Hippocampal formation (tissue), 2 donors: ENCODE data around the gene ADSL.
"Not testable (repeated sequence)": the region's sequence is repeated elsewhere in the genome, so short reads cannot be mapped to it uniquely, and the experiment has no call there.

Experiments used
- DNase-seq, 2 donors: peaks; one replicate each; lab custom pipeline; 2025; lab: John Stamatoyannopoulos, UW

Gene ADSL

DNA sequence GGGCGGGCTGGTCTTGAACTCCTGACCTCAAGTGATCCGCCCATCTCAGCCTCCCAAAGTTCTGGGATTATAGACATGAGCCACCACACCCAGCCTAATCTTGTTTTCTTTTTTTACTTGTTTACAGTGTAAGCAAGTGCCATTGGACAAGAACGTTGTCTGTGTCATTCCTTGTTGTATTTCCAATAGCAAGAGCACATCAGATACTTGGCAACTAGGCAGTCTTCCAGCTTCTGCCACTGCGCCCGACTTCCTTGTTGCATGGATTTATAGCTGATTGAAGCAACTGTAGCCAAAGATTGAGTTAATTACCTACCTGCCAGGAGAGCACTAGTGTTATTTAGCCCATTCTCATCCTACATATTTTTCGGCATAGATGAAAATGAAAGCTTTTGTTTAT lies 21.0 kb downstream of the ADSL start:
- DNase-seq: no peak

GRCh38 chr22:40368016-40368415 lies 21.7 kb downstream of the ADSL start:
- no peak for DNase-seq

GRCh38 chr22:40368836-40369235 lies 22.5 kb downstream of the ADSL start:
- DNase-seq: no peak

DNA sequence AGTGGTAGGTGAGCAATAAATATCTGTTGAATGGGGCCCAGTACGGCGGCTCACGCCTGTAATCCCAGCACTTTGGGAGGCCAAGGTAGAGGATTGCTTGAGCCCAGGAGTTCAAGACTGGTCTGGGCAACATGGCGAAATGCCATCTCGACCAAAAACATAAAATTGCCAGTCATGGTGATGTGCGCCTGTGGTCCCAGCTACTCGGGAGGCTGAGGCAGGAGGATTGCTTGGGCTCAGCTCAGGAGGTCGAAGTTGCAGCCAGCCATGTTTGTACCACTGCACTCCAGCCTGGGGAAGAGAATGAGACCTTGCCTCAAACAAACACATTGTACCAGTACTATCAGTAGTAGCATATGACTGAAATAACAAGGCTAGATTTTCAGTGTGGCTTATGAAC lies 28.3 kb downstream of the ADSL start:
- no peak for DNase-seq

- no peak for DNase-seq
Measured at GRCh38 chr22:40376149-40376548, 29.8 kb downstream of the ADSL start.

- no peak for DNase-seq
Measured at GRCh38 chr22:40377931-40378330, 31.6 kb downstream of the ADSL start.

- DNase-seq: not testable (repeated sequence)
Measured at GRCh38 chr22:40378448-40378847, 32.1 kb downstream of the ADSL start.

GRCh38 chr22:40381461-40381860 lies 35.2 kb downstream of the ADSL start:
- no peak for DNase-seq

DNA sequence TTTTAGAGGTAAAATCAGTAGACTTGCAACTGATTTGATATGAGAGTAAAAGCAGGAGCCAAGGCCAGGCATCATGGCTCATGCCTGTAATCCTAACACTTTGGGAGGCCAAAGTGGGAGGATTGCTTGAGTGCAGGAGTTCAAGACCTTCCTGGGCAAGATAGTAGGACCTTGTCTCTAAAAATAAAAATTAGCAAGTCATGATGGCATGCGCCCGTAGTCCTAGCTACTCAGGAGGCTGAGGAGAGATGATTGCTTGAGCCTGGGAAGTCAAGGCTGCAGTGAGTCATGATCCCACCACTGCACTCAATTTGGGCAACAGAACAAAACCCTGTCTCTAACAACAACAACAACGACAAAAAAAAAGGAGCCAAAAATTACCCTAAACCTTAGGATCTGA lies 37.6 kb downstream of the ADSL start:
- no peak for DNase-seq

DNA sequence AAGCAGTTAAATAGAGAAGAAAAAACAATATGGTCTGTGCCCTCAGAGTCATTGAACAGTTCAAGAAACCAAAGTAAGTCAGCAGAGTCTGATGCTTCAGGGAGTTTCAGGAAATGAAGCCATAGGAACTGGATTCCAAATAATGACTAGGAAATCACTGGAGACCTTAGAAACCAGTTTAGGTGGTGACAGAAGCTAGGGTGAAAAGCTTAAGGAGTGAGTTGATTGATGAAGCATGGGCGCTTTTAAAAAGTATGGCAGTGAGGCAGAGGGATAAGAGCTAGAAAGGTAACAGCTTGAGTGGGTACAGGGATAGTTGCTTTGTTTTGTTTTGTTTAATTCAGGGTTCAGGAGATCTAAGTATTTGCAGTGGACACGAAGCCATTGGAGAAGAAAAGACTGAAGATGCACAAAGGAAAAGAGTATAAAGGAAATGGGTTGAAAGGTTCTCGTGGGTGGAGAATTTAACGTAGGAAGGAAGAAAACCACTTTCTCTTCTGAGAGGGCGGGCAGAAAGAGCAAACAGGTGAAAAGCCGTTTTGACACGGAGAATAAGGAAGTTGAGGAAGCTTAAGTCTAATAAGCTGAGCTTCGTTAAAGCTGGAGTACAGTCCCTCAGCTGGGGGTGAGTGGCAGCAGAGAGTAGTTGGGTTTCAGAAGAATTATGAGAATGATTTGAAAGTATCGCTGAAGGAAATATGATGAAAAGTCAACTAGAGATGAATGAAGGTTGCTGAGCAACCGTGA lies 38.9 kb downstream of the ADSL start:
- no peak for DNase-seq

DNA sequence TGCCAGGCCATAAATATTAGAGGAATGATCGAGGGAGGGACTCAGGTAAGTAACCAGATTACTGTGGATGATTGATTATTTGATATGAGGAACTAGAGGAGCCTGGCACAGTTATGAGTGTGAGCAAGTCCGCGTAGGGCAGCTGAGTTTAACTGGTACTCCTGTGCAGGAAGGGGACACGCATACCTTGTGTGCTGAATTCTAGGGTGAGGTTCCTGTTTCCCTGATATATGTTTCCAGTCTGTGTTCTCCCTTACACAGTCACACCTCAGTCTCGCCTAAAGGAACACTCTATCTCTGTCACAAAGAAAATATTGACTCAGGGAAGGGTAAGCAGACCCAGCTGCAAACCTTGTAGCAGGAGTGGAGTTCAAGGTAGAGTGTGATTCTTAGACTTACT lies 41.4 kb downstream of the ADSL start:
- DNase-seq: no peak

DNA sequence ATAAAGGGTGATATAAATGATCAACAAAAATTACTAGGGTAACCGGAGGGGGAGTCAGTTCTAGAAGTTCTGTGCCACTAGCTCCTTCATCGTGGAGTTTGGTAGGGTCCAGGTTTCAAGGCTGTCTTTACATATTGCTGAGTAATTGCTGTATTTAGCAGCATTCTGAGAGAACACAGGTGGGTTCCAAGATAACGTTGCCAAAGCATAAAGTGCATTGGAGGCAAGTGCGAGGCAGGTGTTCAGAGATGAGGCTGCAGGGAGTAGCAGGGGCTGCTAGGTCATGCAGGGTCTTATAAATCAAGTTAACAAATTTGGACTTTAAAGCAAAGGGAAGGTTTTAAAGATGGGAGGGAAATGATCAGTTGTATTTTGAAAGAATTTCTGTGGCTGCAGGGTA lies 41.9 kb downstream of the ADSL start:
- DNase-seq: no peak

- no peak for DNase-seq
Measured at GRCh38 chr22:40391417-40391816, 45.1 kb downstream of the ADSL start.

DNA sequence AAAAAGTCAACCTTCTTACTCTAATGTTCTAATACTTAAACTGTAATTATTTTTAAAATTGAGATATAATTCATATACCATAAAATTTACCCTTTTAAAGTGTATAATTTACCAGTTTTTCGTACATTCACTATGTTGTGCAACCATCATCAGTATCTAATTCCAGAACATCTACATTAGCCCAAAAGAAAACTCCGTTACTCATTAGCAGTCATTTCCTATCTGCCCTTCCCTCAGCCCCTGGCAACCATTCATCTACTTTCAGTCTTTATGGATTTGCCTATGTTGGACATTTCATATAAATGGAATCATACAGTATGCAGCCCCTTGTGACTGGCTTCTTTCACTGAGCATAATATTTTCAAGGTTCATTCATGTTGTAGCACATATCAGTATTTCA lies 46.3 kb downstream of the ADSL start:
- DNase-seq: no peak

DNA sequence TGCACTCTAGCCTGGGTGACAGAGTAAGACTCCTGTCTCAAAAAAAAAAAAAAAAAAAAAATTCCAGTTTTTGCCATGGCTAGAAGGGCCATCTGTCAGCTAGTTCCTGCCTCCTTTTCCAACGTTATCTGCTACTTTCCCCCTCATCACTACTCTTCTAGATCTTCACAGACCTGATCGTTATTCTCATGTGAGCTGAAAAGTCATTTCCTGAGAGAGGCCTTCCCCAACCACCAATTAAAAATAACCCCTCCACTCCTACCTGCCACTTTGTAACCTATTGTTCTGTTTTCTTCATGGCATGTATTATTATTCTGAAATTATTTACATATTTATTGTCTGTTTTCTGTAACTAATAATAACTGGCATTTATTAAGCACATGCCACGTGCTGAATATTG lies 48.3 kb downstream of the ADSL start:
- no peak for DNase-seq

GRCh38 chr22:40395607-40396006 lies 49.3 kb downstream of the ADSL start:
- DNase-seq: no peak

DNA sequence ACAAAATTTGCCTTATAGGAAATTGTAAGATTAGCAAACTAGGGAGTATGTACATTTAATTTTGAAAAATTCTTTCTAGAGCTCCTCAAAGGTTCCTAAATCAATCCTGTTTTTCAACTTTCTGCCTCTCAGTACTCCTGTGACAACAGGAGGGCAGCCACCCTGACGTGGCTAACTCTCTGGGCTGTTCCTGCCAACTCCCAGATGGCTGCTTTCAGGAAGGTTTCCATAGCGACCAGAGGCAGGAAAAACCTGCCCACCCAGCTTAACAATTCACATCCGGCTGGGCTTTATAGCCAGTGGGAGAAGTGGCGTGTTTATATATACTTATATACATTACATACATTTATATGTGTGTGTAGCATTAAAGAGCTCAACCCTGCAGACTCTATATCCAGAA lies 50.6 kb downstream of the ADSL start:
- DNase-seq: no peak

DNA sequence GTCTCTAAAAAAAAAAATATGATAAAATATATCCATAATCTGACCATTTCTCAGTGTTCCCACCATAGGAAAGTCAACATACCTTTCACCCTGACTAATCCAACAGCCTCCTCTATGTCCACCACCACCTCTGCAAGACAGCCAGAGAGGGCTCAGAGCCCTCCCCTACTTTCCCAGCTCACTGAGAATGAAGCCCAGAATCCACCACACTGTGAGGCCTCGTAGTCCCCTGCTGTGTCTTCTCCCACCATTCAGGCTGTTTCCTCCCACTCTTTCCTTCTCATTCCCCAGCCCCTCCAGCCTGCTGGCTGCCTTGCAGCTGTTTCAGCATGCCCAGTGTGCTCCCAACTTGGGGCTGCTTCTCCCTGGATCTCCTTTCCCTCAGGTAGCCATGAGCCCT lies 51.1 kb downstream of the ADSL start:
- DNase-seq: no peak

GRCh38 chr22:40399621-40400020 lies 53.3 kb downstream of the ADSL start:
- DNase-seq: no peak

DNA sequence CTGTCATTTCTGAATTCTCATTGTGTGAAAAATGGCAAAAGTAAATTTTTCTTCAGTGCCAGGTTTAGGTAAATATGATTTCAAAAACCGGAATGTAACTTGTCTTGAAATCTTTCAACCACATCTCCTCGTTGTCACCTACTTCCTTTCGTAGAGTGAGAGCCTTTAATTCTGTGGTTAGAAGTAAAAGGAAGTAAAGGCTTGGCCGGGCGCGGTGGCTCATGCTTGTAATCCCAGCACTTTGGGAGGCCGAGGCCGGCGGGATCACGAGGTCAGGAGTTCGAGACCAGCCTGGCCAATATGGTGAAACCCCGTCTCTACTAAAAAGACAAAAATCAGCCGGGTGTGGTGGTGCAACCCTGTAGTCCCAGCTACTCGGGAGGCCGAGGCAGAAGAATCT lies 53.9 kb downstream of the ADSL start:
- no peak for DNase-seq

- no peak for DNase-seq
Measured at GRCh38 chr22:40401532-40401931, 55.2 kb downstream of the ADSL start.

DNA sequence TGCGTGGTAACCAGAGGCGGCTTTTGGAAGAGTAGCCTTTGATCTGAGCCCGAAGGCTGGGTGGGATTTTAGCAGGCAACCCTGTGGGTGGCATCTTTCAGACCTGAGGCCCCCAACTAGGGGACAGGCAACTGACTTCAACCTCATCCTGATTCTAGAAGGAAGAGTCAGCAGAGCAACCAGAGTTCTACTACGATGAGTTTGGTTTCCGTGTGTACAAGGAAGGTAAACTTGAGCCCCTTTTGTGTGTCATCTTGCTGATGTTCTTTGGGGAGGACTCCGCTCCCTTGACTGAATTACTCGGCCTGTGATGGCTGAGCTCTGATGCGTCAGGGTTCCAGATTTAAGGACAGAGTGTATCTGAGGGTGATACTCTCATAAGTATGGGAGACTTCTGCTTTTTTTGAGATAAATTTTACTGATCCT lies 55.7 kb downstream of the ADSL start:
- DNase-seq: no peak

DNA sequence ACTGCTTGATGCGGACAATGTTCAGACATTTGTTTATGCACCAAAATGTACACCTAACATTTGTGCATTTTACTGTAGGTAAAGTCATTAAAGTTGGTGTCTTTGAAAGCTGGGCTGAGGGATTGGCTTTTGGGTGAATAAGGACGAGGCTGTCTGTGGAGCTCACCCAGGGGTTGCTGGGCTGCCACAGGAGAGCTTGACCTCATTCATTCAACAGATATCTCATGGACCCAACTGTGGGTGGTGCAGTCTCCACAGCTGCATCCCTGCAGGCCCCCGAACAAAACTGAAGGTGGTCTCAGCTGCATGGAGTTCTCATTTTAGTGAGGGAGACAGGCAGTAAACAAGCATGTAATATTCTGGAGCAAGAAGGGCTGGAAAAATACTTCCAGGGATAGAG lies 56.8 kb downstream of the ADSL start:
- DNase-seq: no peak

- no peak for DNase-seq
Measured at GRCh38 chr22:40403651-40404050, 57.4 kb downstream of the ADSL start.
